T-helper 1 cell treated with Interleukin-12 subunit alpha and Interleukin-12 subunit beta and Interleukin-4 antibody, amounts not matched to agents 30 μg/mL and 1 μg/mL, for 36 hours (primary cell): Measurements from ENCODE around the gene POPDC2.
"Not testable (repeated sequence)": the region's sequence is repeated elsewhere in the genome, so short reads cannot be mapped to it uniquely, and the experiment has no call there.

Source experiments
- H3K27ac Mint-ChIP-seq: one replicate; pipeline ENCODE4 v1.8.0; 2021; ENCODE audit warnings: mild to moderate bottlenecking, mixed read lengths
- H3K27me3 Mint-ChIP-seq: one replicate; pipeline ENCODE4 v1.8.0; 2021; ENCODE audit warnings: low read depth, mixed read lengths
- H3K36me3 Mint-ChIP-seq: one replicate; pipeline ENCODE4 v1.8.0; 2021; ENCODE audit warnings: low read depth, mixed read lengths
- H3K4me1 Mint-ChIP-seq: one replicate; pipeline ENCODE4 v1.8.0; 2021; ENCODE audit warnings: low read depth, mixed read lengths
- H3K4me3 Mint-ChIP-seq: one replicate; pipeline ENCODE4 v1.8.0; 2021; ENCODE audit warnings: mild to moderate bottlenecking, moderate library complexity, mixed read lengths
- H3K9me3 Mint-ChIP-seq: one replicate; pipeline ENCODE4 v1.8.0; 2021; ENCODE audit warnings: mixed read lengths

POPDC2 gene

DNA sequence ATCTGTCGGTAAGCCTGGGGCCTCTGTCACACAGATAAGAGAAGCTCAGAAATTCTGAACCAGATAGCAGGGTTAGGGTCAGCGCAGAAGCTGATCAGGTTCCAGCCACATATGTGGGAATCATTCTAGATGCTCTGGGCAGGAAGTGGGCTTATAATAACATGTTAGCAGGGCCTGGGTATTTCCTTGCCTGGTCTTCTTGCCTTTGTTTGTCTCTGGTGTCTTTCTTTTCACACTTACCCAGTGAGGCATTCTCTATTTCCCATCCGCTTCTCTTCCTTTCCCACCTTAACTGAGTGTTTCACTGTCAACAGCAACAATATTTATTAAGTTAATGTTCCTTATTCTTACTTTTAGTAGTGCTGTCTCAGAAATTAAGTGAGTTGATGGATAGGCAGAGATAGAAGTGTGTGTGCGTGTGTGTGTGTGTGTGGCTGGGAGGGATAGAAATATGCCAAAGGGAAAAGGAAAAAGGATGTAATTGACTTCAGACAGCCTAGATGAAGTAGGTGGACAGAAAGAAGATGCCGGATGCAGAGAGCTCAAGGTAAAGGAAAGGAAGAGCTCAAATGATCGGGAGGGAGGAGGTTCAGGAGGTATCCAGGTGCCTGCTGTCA, 60.7 kb downstream of the POPDC2 start:
- H3K4me3 Mint-ChIP-seq: no peak overlapping the region
- no peaks in the 10 kb centered on the region for H3K9me3 Mint-ChIP-seq
- H3K27me3 Mint-ChIP-seq: no peaks in the 10 kb centered on the region
- peak overlapping the region; percentile 5 for H3K27ac Mint-ChIP-seq
- peaks cover 35% of the 10 kb centered on the region for H3K4me1 Mint-ChIP-seq
- H3K36me3 Mint-ChIP-seq: no peaks in the 10 kb centered on the region

DNA sequence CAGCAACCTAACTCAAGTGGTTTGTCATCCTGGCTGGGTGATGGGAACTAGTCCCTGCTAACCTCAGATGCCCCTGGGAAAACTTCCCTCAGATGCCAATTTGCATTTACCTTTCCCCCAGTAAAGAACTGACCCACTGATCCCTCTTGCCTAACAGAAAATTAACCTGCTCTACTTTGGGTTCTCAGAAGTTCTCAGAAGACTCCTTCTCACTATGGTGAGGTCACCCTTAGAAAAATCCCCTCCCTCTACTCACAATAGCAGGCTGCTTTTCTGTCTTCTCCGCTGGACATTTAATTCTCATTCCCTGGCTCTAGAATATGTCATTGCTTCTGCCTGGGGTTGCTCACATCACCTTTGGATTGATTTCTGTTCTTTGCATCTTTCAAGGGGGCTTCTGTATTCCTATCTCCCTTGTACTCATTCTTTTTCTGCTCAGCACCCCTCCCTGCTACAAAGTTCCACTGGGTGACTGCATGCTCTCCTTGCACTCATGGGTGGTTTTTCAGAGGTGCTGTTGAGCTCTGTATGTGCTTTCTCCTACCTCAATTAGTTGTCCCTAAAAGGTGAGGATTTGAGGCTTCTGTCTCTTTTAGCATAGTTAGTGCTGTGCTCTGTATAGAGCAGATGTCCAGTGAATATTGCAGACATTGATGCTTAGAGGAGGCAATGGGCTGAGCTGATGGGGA, 61.8 kb downstream of the POPDC2 start:
- H3K27me3 Mint-ChIP-seq: no peaks in the 10 kb centered on the region
- no peaks in the 10 kb centered on the region for H3K36me3 Mint-ChIP-seq
- no peak overlapping the region for H3K4me3 Mint-ChIP-seq
- peak overlapping the region; percentile 43 for H3K27ac Mint-ChIP-seq
- peaks cover 33% of the 10 kb centered on the region for H3K4me1 Mint-ChIP-seq
- no peaks in the 10 kb centered on the region for H3K9me3 Mint-ChIP-seq

DNA sequence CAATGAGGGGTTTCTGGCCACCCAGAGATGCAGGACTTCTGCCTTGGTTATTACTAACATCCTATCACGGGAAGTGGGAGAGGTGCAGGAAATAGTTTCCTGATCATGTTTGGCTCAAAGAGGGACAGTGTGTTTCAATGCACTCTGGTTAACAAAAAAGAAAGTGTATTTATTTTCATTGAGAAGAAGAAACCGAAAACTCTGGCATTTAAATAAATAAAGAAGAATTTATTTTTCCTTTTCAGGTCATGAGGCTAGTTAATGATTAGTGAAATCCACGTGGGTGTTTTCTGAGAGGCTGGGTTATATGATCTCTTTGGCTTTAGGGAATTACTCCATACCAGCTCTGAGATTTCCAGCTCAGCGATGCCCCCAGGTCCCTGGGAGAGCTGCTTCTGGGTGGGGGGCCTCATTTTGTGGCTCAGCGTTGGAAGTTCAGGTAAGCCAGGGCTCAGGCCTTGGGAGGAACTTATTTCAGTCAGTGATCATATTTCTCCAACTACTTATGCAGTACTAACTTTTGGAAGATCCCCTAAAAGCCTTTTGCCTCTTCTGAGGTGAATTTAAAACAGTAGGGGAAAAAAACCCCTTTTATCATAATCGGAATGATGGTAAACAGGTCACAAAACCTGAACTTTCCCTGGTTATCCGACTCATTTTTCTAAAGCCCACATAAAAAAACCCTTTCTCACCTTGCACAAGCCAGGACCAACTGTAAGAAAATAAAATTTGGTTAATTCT, 62.7 kb downstream of the POPDC2 start, which contains the start of gene PLA1A:
Gene PLA1A (plus strand): TSS at position 338 of the 741 bp plus-strand sequence. CDS start 29 bp downstream, at position 367.
- Mint-ChIP-seq H3K36me3 (no peaks in the 10 kb centered on the region), H3K9me3 (no peaks in the 10 kb centered on the region), H3K4me3 (no peak within 1 kb of the TSS), H3K27ac (peak within 1 kb of the TSS; percentile 43), H3K27me3 (peaks cover 3% of the 10 kb centered on the region), H3K4me1 (peaks cover 33% of the 10 kb centered on the region)

GRCh38 chr3:119596398-119596797, 64.0 kb downstream of the POPDC2 start:
- peaks cover 33% of the 10 kb centered on the region for H3K4me1 Mint-ChIP-seq
- H3K9me3 Mint-ChIP-seq: no peaks in the 10 kb centered on the region
- no peaks in the 10 kb centered on the region for H3K36me3 Mint-ChIP-seq
- peaks cover 3% of the 10 kb centered on the region for H3K27me3 Mint-ChIP-seq
- H3K4me3 Mint-ChIP-seq: no peak overlapping the region
- no peak overlapping the region for H3K27ac Mint-ChIP-seq

DNA sequence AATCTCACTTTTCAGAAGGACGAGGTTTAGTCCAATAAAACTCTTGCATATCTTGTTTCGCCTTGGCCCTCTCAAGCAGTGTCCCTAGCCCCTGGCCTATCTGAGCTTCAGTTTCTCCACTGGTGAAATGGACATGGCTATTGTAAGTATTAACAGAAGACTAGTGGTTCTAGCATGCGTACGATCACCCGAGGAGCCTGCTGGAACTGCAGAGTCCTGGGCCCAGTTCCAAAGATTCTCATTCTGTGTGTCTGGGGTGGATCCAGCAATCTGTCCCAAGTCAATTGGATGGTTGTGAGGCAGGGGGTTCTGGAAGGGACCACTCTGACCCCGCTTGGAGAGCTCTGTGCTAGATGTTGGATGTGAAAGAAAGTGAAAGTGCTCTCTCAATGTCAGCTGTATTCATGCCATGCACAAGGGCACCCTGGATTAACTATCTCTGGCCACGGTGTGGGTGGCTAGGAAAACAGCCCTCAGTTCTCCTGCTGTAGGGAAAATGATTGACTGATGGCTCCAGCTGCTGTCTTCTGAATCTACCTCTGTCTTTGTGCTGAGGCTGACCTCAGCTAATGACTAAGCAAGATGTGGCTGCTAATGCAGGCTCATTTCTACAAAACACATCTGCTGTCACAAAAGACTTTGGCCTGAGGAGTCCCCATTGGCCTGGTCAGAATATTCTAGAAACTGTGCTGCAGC, 64.6 kb downstream of the POPDC2 start:
- no peaks in the 10 kb centered on the region for H3K36me3 Mint-ChIP-seq
- no peak overlapping the region for H3K27ac Mint-ChIP-seq
- H3K27me3 Mint-ChIP-seq: peaks cover 3% of the 10 kb centered on the region
- H3K4me3 Mint-ChIP-seq: no peak overlapping the region
- H3K9me3 Mint-ChIP-seq: no peaks in the 10 kb centered on the region
- H3K4me1 Mint-ChIP-seq: peaks cover 30% of the 10 kb centered on the region

- not testable (repeated sequence) for H3K36me3 Mint-ChIP-seq, H3K27ac Mint-ChIP-seq, H3K4me3 Mint-ChIP-seq, H3K27me3 Mint-ChIP-seq, H3K9me3 Mint-ChIP-seq
- H3K4me1 Mint-ChIP-seq: peaks cover 28% of the 10 kb centered on the region
Measured at GRCh38 chr3:119594929-119595328, 65.5 kb downstream of the POPDC2 start.

DNA sequence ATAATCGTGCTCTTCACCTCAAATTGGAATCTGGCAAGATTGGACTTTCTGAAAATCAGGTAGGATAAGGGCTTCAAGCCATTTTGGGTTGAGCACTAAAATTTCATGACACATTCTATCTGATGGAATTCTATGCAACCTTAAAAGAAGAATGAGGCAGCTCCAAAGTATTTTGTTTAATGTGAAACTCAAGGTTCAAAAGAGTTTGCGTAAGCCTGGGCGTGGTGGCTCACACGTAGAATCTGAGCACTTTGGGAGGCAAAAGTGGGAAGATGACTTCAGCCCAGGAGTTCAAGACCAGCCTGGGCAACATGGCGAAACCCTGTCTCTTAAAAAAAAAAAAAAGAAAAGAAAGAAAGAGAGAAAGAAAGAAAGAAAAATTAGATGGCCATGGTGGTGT, 66.3 kb downstream of the POPDC2 start:
- Mint-ChIP-seq H3K4me1 (peaks cover 23% of the 10 kb centered on the region), H3K27me3 (peaks cover 3% of the 10 kb centered on the region), H3K27ac (no peak overlapping the region), H3K36me3 (peaks cover 4% of the 10 kb centered on the region), H3K9me3 (peaks cover 7% of the 10 kb centered on the region), H3K4me3 (no peak overlapping the region)

- peaks cover 18% of the 10 kb centered on the region for H3K4me1 Mint-ChIP-seq
- peaks cover 4% of the 10 kb centered on the region for H3K36me3 Mint-ChIP-seq
- no peak overlapping the region for H3K4me3 Mint-ChIP-seq
- no peak overlapping the region for H3K27ac Mint-ChIP-seq
- peaks cover 3% of the 10 kb centered on the region for H3K27me3 Mint-ChIP-seq
- peaks cover 7% of the 10 kb centered on the region for H3K9me3 Mint-ChIP-seq
Measured at GRCh38 chr3:119592861-119593260, 67.5 kb downstream of the POPDC2 start.
